GM18868 (cell line): ENCODE data around the gene CYFIP2.
A peak's percentile ranks its signal among the peaks of the same experiment; 100 is the strongest.
"Not testable (repeated sequence)": the region's sequence is repeated elsewhere in the genome, so short reads cannot be mapped to it uniquely, and the experiment has no call there.

ENCODE experiments used
- ATAC-seq: cut with Tn5 transposase; IDR thresholded peaks from one replicate; pipeline ENCODE4 v1.9.1; 2021; ENCODE audit warnings: mild to moderate bottlenecking, moderate library complexity; ENCODE audit not compliant: unreplicated experiment

CYFIP2 gene

GRCh38 chr5:157387041-157387563, 121.2 kb downstream of the CYFIP2 start:
- no peak for ATAC-seq

GRCh38 chr5:157387683-157388093, 121.8 kb downstream of the CYFIP2 start:
- ATAC-seq, result no peak

- ATAC-seq, result no peak
Observed at GRCh38 chr5:157388111-157388710, 122.3 kb downstream of the CYFIP2 start.

GRCh38 chr5:157389103-157389502, 123.2 kb downstream of the CYFIP2 start:
- ATAC-seq, result no peak

- no peak for ATAC-seq
Observed at GRCh38 chr5:157390133-157390532, 124.2 kb downstream of the CYFIP2 start.

- ATAC-seq, result no peak
Observed at GRCh38 chr5:157390551-157391297, 124.8 kb downstream of the CYFIP2 start.

- no peak for ATAC-seq
Observed at GRCh38 chr5:157398305-157398704, 132.4 kb downstream of the CYFIP2 start.

GRCh38 chr5:157400741-157401495, 135.0 kb downstream of the CYFIP2 start:
- ATAC-seq, result no peak

GRCh38 chr5:157415838-157416237, 149.9 kb downstream of the CYFIP2 start:
- no peak for ATAC-seq

- not testable (repeated sequence) for ATAC-seq
Observed at GRCh38 chr5:157419521-157419920, 153.6 kb downstream of the CYFIP2 start.

GRCh38 chr5:157429920-157430319, 164.0 kb downstream of the CYFIP2 start:
- not testable (repeated sequence) for ATAC-seq

GRCh38 chr5:157431544-157432200, 165.7 kb downstream of the CYFIP2 start:
- peak; percentile 87 for ATAC-seq

GRCh38 chr5:157434096-157434495, 168.2 kb downstream of the CYFIP2 start:
- no peak for ATAC-seq

GRCh38 chr5:157443041-157443549, 177.2 kb downstream of the CYFIP2 start:
- no peak for ATAC-seq

GRCh38 chr5:157444224-157444623, 178.3 kb downstream of the CYFIP2 start:
- ATAC-seq, result no peak
